HFFc6 (cell line): ENCODE measurements around the gene GBP2. TPM values are rescaled to one million over a fixed set of nuclear protein-coding genes. Genes with fewer than 3 reads are reported as not detected.

Source experiments
- DNase-seq: peaks from one replicate; pipeline ENCODE4 v3.0.0-alpha.2; 2018
- H3K27ac Mint-ChIP-seq: 2 replicates; pipeline ENCODE4 v1.8.0; 2020; ENCODE audit warnings: mild to moderate bottlenecking, mixed read lengths
- H3K27me3 Mint-ChIP-seq: 2 replicates; pipeline ENCODE4 v1.8.0; 2021; ENCODE audit warnings: mild to moderate bottlenecking, moderate library complexity, mixed read lengths; ENCODE audit not compliant: insufficient read depth
- H3K36me3 Mint-ChIP-seq: 2 replicates; pipeline ENCODE4 v1.8.0; 2021; ENCODE audit warnings: low read depth, mixed read lengths
- H3K4me1 Mint-ChIP-seq: 2 replicates; pipeline ENCODE4 v1.8.0; 2020; ENCODE audit warnings: low read depth, mixed read lengths
- H3K4me3 Mint-ChIP-seq: 2 replicates; pipeline ENCODE4 v1.8.0; 2020; ENCODE audit warnings: mild to moderate bottlenecking, moderate library complexity, mixed read lengths
- H3K9me3 Mint-ChIP-seq: 2 replicates; pipeline ENCODE4 v1.8.0; 2020; ENCODE audit warnings: mild to moderate bottlenecking, mixed read lengths
- CTCF ChIP-seq: fragments of 200-600 bp; sonication (generic); IDR thresholded peaks from 2 replicates; pipeline ENCODE4 v1.5.0; 2021; ENCODE audit warnings: antibody characterized with exemption, mild to moderate bottlenecking
- total RNA-seq, 6 experiments: library from RNA; stranded (reverse); fragmentation: NEBNext Ultra II Directional; extraction: Animal tissue kit (Norgen Biotek cat#: 25700); gene quantifications; 2 replicates in 1 of 6; 3 replicates in 5 of 6; pipeline ENCODE4 v1.2.3, GENCODE V29; 2021

GBP2 gene
- total RNA-seq, 6 experiments from 2014 or later: 0.40 to 0.85 (median 0.52) TPM

DNA sequence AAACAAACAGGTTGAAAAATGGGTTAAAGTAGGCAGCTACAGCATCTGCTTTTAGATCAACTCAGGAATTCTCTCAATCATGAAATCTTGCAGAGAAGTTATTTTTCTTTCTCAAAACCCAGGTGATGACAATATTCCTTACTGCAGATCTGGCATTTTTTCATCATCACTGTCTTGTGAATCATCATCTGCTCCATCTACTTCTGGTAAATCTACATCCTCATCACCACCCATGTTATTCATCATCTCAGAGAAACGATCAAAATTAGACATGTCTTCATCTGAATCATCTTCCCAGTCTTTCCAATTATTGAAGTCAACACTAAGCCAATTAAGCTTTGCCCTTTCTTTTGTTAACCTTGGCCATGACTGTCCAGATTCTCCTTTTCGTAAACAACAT lies 21.8 kb downstream of the GBP2 start:
- Mint-ChIP-seq H3K4me3 (no peak overlapping the region), H3K9me3 (no peaks in the 10 kb centered on the region), H3K4me1 (no peaks in the 10 kb centered on the region), H3K27ac (no peak overlapping the region), H3K27me3 (no peaks in the 10 kb centered on the region), H3K36me3 (no peaks in the 10 kb centered on the region)
- TF ChIP-seq CTCF: no peak
- no peak for DNase-seq

DNA sequence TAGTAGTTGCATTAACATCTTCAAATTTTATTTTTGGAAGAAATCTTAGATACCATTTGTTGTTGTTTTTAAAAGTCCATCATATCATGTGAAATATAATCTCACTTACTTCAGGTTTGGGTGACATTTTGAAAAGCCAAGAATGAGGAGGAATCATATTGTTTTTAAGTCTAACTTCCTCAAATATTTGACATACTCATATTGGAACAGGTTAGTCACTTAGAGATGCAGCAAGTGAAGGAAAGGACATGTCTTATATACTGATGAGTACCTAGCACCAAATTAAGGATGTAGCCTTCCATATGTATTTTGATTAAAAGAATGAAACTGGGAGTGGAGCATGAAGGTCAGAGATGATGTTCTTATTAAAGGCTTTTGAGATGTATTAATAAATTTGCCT lies 23.9 kb downstream of the GBP2 start:
- DNase-seq: no peak
- Mint-ChIP-seq H3K4me1 (no peaks in the 10 kb centered on the region), H3K4me3 (no peak overlapping the region), H3K27ac (no peak overlapping the region), H3K9me3 (no peaks in the 10 kb centered on the region), H3K27me3 (no peaks in the 10 kb centered on the region), H3K36me3 (no peaks in the 10 kb centered on the region)
- no peak for TF ChIP-seq CTCF

DNA sequence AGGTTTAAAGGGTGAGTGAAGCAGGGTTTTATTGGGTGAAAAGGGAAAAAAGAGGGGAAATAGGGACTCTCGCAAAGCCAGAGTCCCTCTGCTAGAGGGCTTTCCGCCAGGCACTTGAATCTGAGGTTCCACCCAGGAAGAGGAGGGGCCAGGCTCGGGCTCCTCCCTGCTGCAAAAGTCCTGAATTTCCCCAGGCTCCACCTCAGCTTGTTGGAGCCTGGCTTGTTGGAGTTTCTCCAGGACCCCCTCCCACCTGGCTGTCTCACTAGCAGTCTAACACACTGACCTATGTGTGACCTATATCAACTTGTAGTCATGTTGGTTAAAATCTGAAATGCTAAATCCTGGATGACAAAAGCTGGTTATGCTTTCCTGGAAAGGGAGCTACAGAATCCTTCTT lies 25.5 kb downstream of the GBP2 start:
- Mint-ChIP-seq H3K27ac (no peak overlapping the region), H3K27me3 (no peaks in the 10 kb centered on the region), H3K4me3 (no peak overlapping the region), H3K4me1 (no peaks in the 10 kb centered on the region), H3K36me3 (no peaks in the 10 kb centered on the region), H3K9me3 (no peaks in the 10 kb centered on the region)
- DNase-seq: no peak
- TF ChIP-seq CTCF: no peak

DNA sequence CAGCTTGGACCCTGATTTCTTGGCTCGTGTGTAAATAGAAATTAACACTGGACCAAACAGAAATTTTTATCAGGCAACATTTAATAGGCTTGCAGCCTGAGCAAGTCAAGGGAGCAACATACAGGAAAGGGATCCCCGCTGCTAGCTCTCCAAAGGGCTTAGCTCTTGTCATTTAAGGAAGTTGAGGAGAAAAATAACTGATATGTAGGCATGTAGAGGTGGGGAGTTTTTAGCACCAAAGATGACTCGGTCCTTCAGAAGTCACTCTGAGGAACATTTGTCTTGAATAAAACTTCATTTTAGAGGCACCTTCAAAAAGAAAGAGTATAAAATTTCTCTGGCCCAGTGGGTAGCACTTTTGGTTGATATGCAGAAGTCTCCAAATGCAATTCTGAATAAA lies 27.1 kb downstream of the GBP2 start:
- no peak for TF ChIP-seq CTCF
- Mint-ChIP-seq H3K36me3 (no peaks in the 10 kb centered on the region), H3K9me3 (no peaks in the 10 kb centered on the region), H3K27me3 (no peaks in the 10 kb centered on the region), H3K27ac (no peak overlapping the region), H3K4me3 (no peak overlapping the region), H3K4me1 (no peaks in the 10 kb centered on the region)
- no peak for DNase-seq

- Mint-ChIP-seq H3K4me3 (no peak overlapping the region), H3K4me1 (no peaks in the 10 kb centered on the region), H3K9me3 (no peaks in the 10 kb centered on the region), H3K27me3 (no peaks in the 10 kb centered on the region), H3K36me3 (no peaks in the 10 kb centered on the region), H3K27ac (no peak overlapping the region)
- no peak for DNase-seq
- no peak for TF ChIP-seq CTCF
These were observed 30.2 kb downstream of the GBP2 start for GRCh38 chr1:89095737-89096136.

DNA sequence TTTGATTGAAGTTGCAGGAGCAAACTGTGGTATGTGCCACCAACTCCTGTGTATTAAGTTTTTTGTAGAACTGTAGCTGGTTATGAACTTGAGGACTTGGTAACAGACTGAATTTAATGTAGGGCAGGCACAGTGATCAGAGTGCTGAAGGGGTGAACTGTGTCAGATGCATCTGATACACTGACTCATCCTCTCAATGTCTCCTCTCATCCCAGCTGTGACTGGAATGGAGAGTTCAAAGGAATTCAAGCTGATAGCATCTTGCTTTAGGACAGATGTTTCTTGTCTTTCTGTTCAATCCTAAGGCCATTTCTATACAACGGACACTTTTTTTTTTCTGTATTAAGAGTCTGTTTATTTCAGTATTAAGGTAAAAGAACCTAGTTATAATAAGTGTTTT lies 36.0 kb downstream of the GBP2 start:
- Mint-ChIP-seq H3K4me3 (no peak overlapping the region), H3K36me3 (no peaks in the 10 kb centered on the region), H3K27ac (no peak overlapping the region), H3K4me1 (no peaks in the 10 kb centered on the region), H3K27me3 (no peaks in the 10 kb centered on the region), H3K9me3 (no peaks in the 10 kb centered on the region)
- no peak for DNase-seq
- no peak for TF ChIP-seq CTCF
